Neural cell (in vitro differentiated cells): ENCODE results near the gene GAMT.

Source experiments
- CTCF ChIP-seq: fragments of 450-650 bp; IDR thresholded peaks from 2 replicates; pipeline ENCODE4 v1.5.1; 2014; ENCODE audit warnings: antibody characterized with exemption, mild to moderate bottlenecking, moderate library complexity; ENCODE audit not compliant: poor library complexity, severe bottlenecking
- EP300 ChIP-seq: fragments of 450-650 bp; conservative IDR thresholded peaks from 2 replicates; pipeline ENCODE4 v1.6.1; 2014; ENCODE audit warnings: antibody characterized with exemption, mild to moderate bottlenecking, moderate library complexity; ENCODE audit not compliant: poor library complexity, severe bottlenecking
- EZH2 ChIP-seq: fragments of 200-600, 300-800 bp; shearing (Covaris generic), sonication (generic); IDR thresholded peaks from 2 replicates; pipeline ENCODE4 v1.6.1; 2014; ENCODE audit warnings: antibody characterized with exemption, low read length, borderline replicate concordance, mild to moderate bottlenecking; ENCODE audit not compliant: insufficient read depth, poor library complexity, severe bottlenecking
- POLR2AphosphoS5 ChIP-seq: IDR thresholded peaks from 2 replicates; pipeline ENCODE4 v1.6.1; 2012
- TAF1 ChIP-seq: IDR thresholded peaks from 2 replicates; pipeline ENCODE4 v1.6.1; 2012; ENCODE audit warnings: low read depth

- TF ChIP-seq CTCF (no peak), POLR2AphosphoS5 (no peak), EZH2 (no peak), TAF1 (no peak), EP300 (no peak)
Observed at GRCh38 chr19:1399079-1399478, 2.3 kb downstream of the GAMT start.
